Ishikawa (cell line): ENCODE results near the gene PPIG.

Source experiments
- CEBPB ChIP-seq: IDR thresholded peaks from 2 replicates; pipeline ENCODE4 v1.6.1; 2012
- CREB1 ChIP-seq: IDR thresholded peaks from 2 replicates; pipeline ENCODE4 v1.6.1; 2012; ENCODE audit warnings: low read depth
- EGR1 ChIP-seq: IDR thresholded peaks from 2 replicates; pipeline ENCODE4 v1.6.1; 2012
- EP300 ChIP-seq: IDR thresholded peaks from 2 replicates; pipeline ENCODE4 v1.6.1; 2012; ENCODE audit warnings: borderline replicate concordance
- FOXM1 ChIP-seq: IDR thresholded peaks from 2 replicates; pipeline ENCODE4 v1.6.1; 2012; ENCODE audit warnings: low read depth, borderline replicate concordance
- MAX ChIP-seq: IDR thresholded peaks from 2 replicates; pipeline ENCODE4 v1.6.1; 2012
- NFIC ChIP-seq: IDR thresholded peaks from 2 replicates; pipeline ENCODE4 v1.6.1; 2012
- RAD21 ChIP-seq: IDR thresholded peaks from 2 replicates; pipeline ENCODE4 v1.6.1; 2012; ENCODE audit warnings: low read depth
- REST ChIP-seq: IDR thresholded peaks from 2 replicates; pipeline ENCODE4 v1.6.1; 2012; ENCODE audit warnings: low read depth, mild to moderate bottlenecking
- TAF1 ChIP-seq: IDR thresholded peaks from 2 replicates; pipeline ENCODE4 v1.6.1; 2012; ENCODE audit warnings: low read depth, mild to moderate bottlenecking
- TCF12 ChIP-seq: IDR thresholded peaks from 2 replicates; pipeline ENCODE4 v1.6.1; 2012; ENCODE audit warnings: low read depth
- TEAD4 ChIP-seq: IDR thresholded peaks from 2 replicates; pipeline ENCODE4 v1.6.1; 2012
- USF1 ChIP-seq: IDR thresholded peaks from 2 replicates; pipeline ENCODE4 v1.6.1; 2012
- YY1 ChIP-seq: IDR thresholded peaks from 2 replicates; pipeline ENCODE4 v1.6.1; 2012; ENCODE audit warnings: low read depth
- ZBTB7A ChIP-seq: IDR thresholded peaks from 2 replicates; pipeline ENCODE4 v1.6.1; 2012; ENCODE audit warnings: low read depth

The PPIG gene

GRCh38 chr2:169584005-169584877 lies at the start of gene PPIG:
Gene PPIG (plus strand): TSS chr2:169584351. CDS start chr2:169604042, 19,691 bp downstream.
- TF ChIP-seq CEBPB (peak; percentile 68), EGR1 (peak; percentile 32; the same call in 1 of the 2 replicates), USF1 (no peak), FOXM1 (no peak; the same call in 1 of the 2 replicates), RAD21 (no peak), REST (no peak), YY1 (peak; percentile 95), NFIC (peak; percentile 74), CREB1 (peak; percentile 98), TAF1 (peak; percentile 91), EP300 (peak; percentile 32; the same call in 1 of the 2 replicates), TCF12 (peak; percentile 44; the same call in 1 of the 2 replicates), ZBTB7A (no peak), MAX (peak; percentile 78), TEAD4 (peak; percentile 9; the same call in 1 of the 2 replicates)

GRCh38 chr2:169540146-169540545 lies 44.0 kb upstream of the PPIG start:
- TF ChIP-seq TCF12 (no peak), EP300 (no peak), EGR1 (no peak), CREB1 (no peak), CEBPB (no peak), NFIC (no peak), USF1 (no peak), ZBTB7A (no peak), RAD21 (no peak), REST (no peak), MAX (no peak), YY1 (no peak), FOXM1 (no peak), TEAD4 (no peak), TAF1 (no peak)

GRCh38 chr2:169542433-169542832 lies 41.7 kb upstream of the PPIG start:
- TF ChIP-seq TEAD4 (no peak), REST (no peak), NFIC (no peak), RAD21 (no peak)

GRCh38 chr2:169546756-169547155 lies 37.4 kb upstream of the PPIG start:
- no peak for TF ChIP-seq FOXM1
- no peak for TF ChIP-seq USF1
- no peak for TF ChIP-seq RAD21
- TF ChIP-seq TAF1: no peak
- TF ChIP-seq TCF12: no peak
- no peak for TF ChIP-seq TEAD4
- TF ChIP-seq REST: no peak
- TF ChIP-seq EP300: no peak
- TF ChIP-seq ZBTB7A: no peak
- TF ChIP-seq MAX: no peak
- no peak for TF ChIP-seq CEBPB
- no peak for TF ChIP-seq EGR1
